IPS-18c (cell line): ENCODE measurements around the gene ETV3L.
"Not testable (repeated sequence)": the region's sequence is repeated elsewhere in the genome, so short reads cannot be mapped to it uniquely, and the experiment has no call there.

ENCODE experiments used
- H3K4me3 ChIP-seq: 2 replicates; pipeline ENCODE4 v1.7.0; 2013; ENCODE audit warnings: low read depth, mild to moderate bottlenecking, low read length, moderate library complexity; ENCODE audit not compliant: insufficient read depth
- H3K9me3 ChIP-seq: one replicate; pipeline ENCODE4 v1.6.1; 2013; ENCODE audit warnings: mild to moderate bottlenecking, low read length, moderate library complexity; ENCODE audit not compliant: control insufficient read depth, insufficient read depth

Gene ETV3L

GRCh38 chr1:157092831-157093230 lies 6.8 kb downstream of the ETV3L start:
- Histone ChIP-seq H3K9me3 (no peaks in the 10 kb centered on the region), H3K4me3 (no peak overlapping the region)

GRCh38 chr1:157091668-157092273 lies 7.8 kb downstream of the ETV3L start:
- Histone ChIP-seq H3K9me3 (no peaks in the 10 kb centered on the region), H3K4me3 (no peak overlapping the region)

- H3K9me3 ChIP-seq: no peaks in the 10 kb centered on the region
- H3K4me3 ChIP-seq: no peak overlapping the region
Observed at GRCh38 chr1:157091186-157091585, 8.4 kb downstream of the ETV3L start.

- Histone ChIP-seq H3K9me3 (no peaks in the 10 kb centered on the region), H3K4me3 (no peak overlapping the region)
Observed at GRCh38 chr1:157090771-157091170, 8.8 kb downstream of the ETV3L start.

GRCh38 chr1:157090196-157090647 lies 9.4 kb downstream of the ETV3L start:
- H3K9me3 ChIP-seq: no peaks in the 10 kb centered on the region
- no peak overlapping the region for H3K4me3 ChIP-seq

- no peaks in the 10 kb centered on the region for H3K9me3 ChIP-seq
- no peak overlapping the region for H3K4me3 ChIP-seq
Observed at GRCh38 chr1:157089789-157090188, 9.8 kb downstream of the ETV3L start.

GRCh38 chr1:157088607-157089006 lies 11.0 kb downstream of the ETV3L start:
- no peak overlapping the region for H3K4me3 ChIP-seq
- H3K9me3 ChIP-seq: no peaks in the 10 kb centered on the region

- H3K4me3 ChIP-seq: no peak overlapping the region
Observed at GRCh38 chr1:157087030-157087429, 12.6 kb downstream of the ETV3L start.

GRCh38 chr1:157086299-157086698 lies 13.3 kb downstream of the ETV3L start:
- H3K9me3 ChIP-seq: no peaks in the 10 kb centered on the region

More at GRCh38 chr1:157087030-157087429, 12.6 kb downstream of the ETV3L start:
- H3K9me3 ChIP-seq: no peaks in the 10 kb centered on the region

GRCh38 chr1:157085421-157085820 lies 14.2 kb downstream of the ETV3L start:
- H3K4me3 ChIP-seq: no peak overlapping the region
- no peaks in the 10 kb centered on the region for H3K9me3 ChIP-seq

More at GRCh38 chr1:157086299-157086698, 13.3 kb downstream of the ETV3L start:
- no peak overlapping the region for H3K4me3 ChIP-seq

GRCh38 chr1:157084720-157085119 lies 14.9 kb downstream of the ETV3L start:
- no peak overlapping the region for H3K4me3 ChIP-seq

GRCh38 chr1:157081707-157082106 lies 17.9 kb downstream of the ETV3L start:
- no peak overlapping the region for H3K4me3 ChIP-seq

More at GRCh38 chr1:157084720-157085119, 14.9 kb downstream of the ETV3L start:
- H3K9me3 ChIP-seq: no peaks in the 10 kb centered on the region

GRCh38 chr1:157080714-157081113 lies 18.9 kb downstream of the ETV3L start:
- Histone ChIP-seq H3K4me3 (no peak overlapping the region), H3K9me3 (no peaks in the 10 kb centered on the region)

More at GRCh38 chr1:157081707-157082106, 17.9 kb downstream of the ETV3L start:
- H3K9me3 ChIP-seq: no peaks in the 10 kb centered on the region

- no peaks in the 10 kb centered on the region for H3K9me3 ChIP-seq
- H3K4me3 ChIP-seq: no peak overlapping the region
Observed at GRCh38 chr1:157077394-157077793, 22.2 kb downstream of the ETV3L start.

GRCh38 chr1:157073944-157074685 lies 25.5 kb downstream of the ETV3L start:
- no peaks in the 10 kb centered on the region for H3K9me3 ChIP-seq

GRCh38 chr1:157069601-157070000 lies 30.0 kb downstream of the ETV3L start:
- no peaks in the 10 kb centered on the region for H3K9me3 ChIP-seq

More at GRCh38 chr1:157073944-157074685, 25.5 kb downstream of the ETV3L start:
- no peak overlapping the region for H3K4me3 ChIP-seq

GRCh38 chr1:157059241-157059640 lies 40.4 kb downstream of the ETV3L start:
- not testable (repeated sequence) for H3K4me3 ChIP-seq, H3K9me3 ChIP-seq

More at GRCh38 chr1:157069601-157070000, 30.0 kb downstream of the ETV3L start:
- H3K4me3 ChIP-seq: no peak overlapping the region

- Histone ChIP-seq H3K9me3 (no peaks in the 10 kb centered on the region), H3K4me3 (no peak overlapping the region)
Observed at GRCh38 chr1:157056269-157056668, 43.3 kb downstream of the ETV3L start.
